Cardiac muscle cell (in vitro differentiated cells and primary cell): ENCODE data around the gene FOXS1. TPM values are rescaled to one million over a fixed set of nuclear protein-coding genes. Genes with fewer than 3 reads are reported as not detected.
A peak's percentile ranks its signal among the peaks of the same experiment; 100 is the strongest.

Experiments used
- DNase-seq, 2 donors: peaks; one replicate each; pipeline versions ENCODE4 v3.0.0 to v3.0.0-alpha.2; 2010 to 2017; ENCODE audit warnings: low read depth in 1 of 2, low spot score in 1 of 2
- H3K27ac ChIP-seq: fragments of 200-600 bp; sonication (generic); 2 replicates; pipeline ENCODE4 v1.5.1; 2016
- H3K27me3 ChIP-seq: fragments of 200-600 bp; sonication (generic); 2 replicates; pipeline ENCODE4 v1.6.0; 2016; ENCODE audit warnings: control low read depth
- H3K36me3 ChIP-seq: fragments of 200-600 bp; sonication (generic); 2 replicates; pipeline ENCODE4 v1.5.1; 2016; ENCODE audit warnings: control low read depth
- H3K4me1 ChIP-seq: fragments of 200-600 bp; sonication (generic); 2 replicates; pipeline ENCODE4 v1.8.1; 2017; ENCODE audit warnings: low read depth, mild to moderate bottlenecking, mixed run types
- H3K4me3 ChIP-seq: fragments of 200-600 bp; sonication (generic); 2 replicates; pipeline ENCODE4 v1.5.1; 2016; ENCODE audit warnings: mild to moderate bottlenecking
- H3K9me3 ChIP-seq: fragments of 200-600 bp; sonication (generic); 2 replicates; pipeline ENCODE4 v1.5.1; 2017; ENCODE audit warnings: low read depth, mild to moderate bottlenecking, control low read depth
- CTCF ChIP-seq: IDR thresholded peaks from 2 replicates; pipeline ENCODE4 v1.5.1; 2012; ENCODE audit warnings: low read depth, mild to moderate bottlenecking, low read length
- polyA plus RNA-seq: library from polyadenylated mRNA; unstranded; fragments of >200 nt; fragmentation: Nextera tagmentation; extraction: Ambion mirVana; gene quantifications from 2 replicates; pipeline ENCODE4 v1.2.1, GENCODE V29; 2016
- total RNA-seq: library from RNA; depleted of rRNA; stranded (reverse); fragments of >200 nt; gene quantifications from 2 replicates; pipeline ENCODE4 v1.2.3, GENCODE V29; 2016

The FOXS1 gene
- total and polyA plus RNA-seq, 2 experiments from 2014 or later = 0.23 to 0.83 TPM

- Histone ChIP-seq H3K9me3 (no peaks in the 10 kb centered on the region), H3K36me3 (no peaks in the 10 kb centered on the region), H3K27ac (no peak overlapping the region), H3K27me3 (peaks cover 2% of the 10 kb centered on the region), H3K4me1 (peaks cover 5% of the 10 kb centered on the region), H3K4me3 (peak overlapping the region; percentile 68)
- DNase-seq = peak in 1 of 2 donors; percentile 55
- no peak for TF ChIP-seq CTCF
These were observed 15.2 kb upstream of the FOXS1 start for GRCh38 chr20:31860390-31861134.

- no peak for DNase-seq
- no peak for TF ChIP-seq CTCF
- Histone ChIP-seq H3K9me3 (no peaks in the 10 kb centered on the region), H3K4me3 (no peak overlapping the region), H3K27ac (no peak overlapping the region), H3K4me1 (peaks cover 5% of the 10 kb centered on the region), H3K27me3 (peaks cover 8% of the 10 kb centered on the region), H3K36me3 (no peaks in the 10 kb centered on the region)
These were observed 14.6 kb upstream of the FOXS1 start for GRCh38 chr20:31859998-31860380.

- no peak for DNase-seq
- TF ChIP-seq CTCF = no peak
- H3K27ac ChIP-seq = no peak overlapping the region
- no peaks in the 10 kb centered on the region for H3K36me3 ChIP-seq
- no peak overlapping the region for H3K4me3 ChIP-seq
- H3K4me1 ChIP-seq = peaks cover 5% of the 10 kb centered on the region
- peaks cover 8% of the 10 kb centered on the region for H3K27me3 ChIP-seq
- no peaks in the 10 kb centered on the region for H3K9me3 ChIP-seq
These were observed 14.0 kb upstream of the FOXS1 start for GRCh38 chr20:31859266-31859997.

DNA sequence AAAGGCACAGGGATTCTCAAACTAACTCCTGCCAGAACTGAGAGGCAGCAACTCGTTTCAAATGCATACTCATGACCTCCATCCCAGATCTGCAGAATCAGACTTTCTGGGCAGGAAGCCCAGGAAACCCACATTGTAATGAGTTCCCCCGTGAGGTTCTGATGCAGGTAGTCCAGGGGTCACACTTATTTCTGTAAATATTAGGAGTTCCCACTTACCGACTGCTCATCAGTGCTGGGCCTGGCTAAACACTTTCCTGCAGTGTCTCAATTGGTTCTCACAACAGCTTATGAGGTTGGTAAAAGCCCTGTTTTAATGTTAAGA is 13.3 kb upstream of the FOXS1 start:
- no peak for TF ChIP-seq CTCF
- Histone ChIP-seq H3K27ac (no peak overlapping the region), H3K4me3 (no peak overlapping the region), H3K9me3 (no peaks in the 10 kb centered on the region), H3K36me3 (no peaks in the 10 kb centered on the region), H3K4me1 (peaks cover 5% of the 10 kb centered on the region), H3K27me3 (peaks cover 8% of the 10 kb centered on the region)
- DNase-seq = no peak

DNA sequence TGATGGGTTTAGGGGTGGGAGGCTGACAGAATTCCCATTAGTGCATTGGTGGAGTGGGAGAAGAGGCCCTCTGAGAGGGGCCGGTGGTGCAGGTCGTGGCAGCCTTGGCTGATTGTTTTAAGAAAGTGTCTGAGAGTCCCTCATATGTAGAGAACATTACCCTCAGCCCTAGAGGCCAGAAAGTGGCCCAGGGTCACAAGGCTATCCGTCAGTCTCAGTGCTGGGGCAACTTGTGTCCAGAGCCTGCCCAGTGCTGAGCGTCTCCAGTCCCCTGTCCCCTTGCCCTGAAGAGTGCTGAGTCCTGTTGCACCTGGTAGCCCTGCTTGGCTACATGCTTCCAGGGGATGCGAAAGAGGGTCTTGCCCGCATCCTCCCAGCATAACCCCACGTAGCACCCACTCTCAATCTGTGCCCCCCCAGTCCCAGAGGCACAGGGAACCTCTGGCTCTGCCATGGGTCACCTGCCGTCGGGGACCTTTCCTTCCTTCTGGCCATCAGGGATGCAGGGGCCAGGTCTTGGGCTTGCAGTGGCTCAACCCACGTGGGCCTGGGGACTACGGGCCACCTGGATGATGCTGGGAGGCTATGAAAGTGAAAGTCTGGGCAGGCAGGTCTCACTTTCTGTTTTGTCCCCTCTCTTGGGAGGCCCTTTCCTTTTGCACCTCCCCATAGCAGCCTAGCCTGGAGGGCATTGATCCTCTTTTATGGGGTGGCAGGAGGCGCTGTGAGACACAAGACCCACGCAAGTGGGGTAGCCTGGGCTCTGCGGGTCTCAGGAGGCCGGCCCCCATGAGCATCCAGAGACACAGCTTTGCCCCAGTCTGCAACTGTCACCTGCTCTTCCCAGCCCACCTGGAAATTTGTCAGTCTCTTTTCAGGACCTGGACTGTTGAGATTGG is 12.7 kb upstream of the FOXS1 start:
- no peaks in the 10 kb centered on the region for H3K9me3 ChIP-seq
- H3K27ac ChIP-seq = no peak overlapping the region
- no peaks in the 10 kb centered on the region for H3K36me3 ChIP-seq
- H3K4me3 ChIP-seq = no peak overlapping the region
- peaks cover 8% of the 10 kb centered on the region for H3K27me3 ChIP-seq
- no peak for TF ChIP-seq CTCF
- peaks cover 5% of the 10 kb centered on the region for H3K4me1 ChIP-seq
- no peak for DNase-seq
